Epithelial cell of prostate (primary cell): ENCODE results near the gene CREBL2.
A peak's percentile ranks its signal among the peaks of the same experiment; 100 is the strongest.
"Not testable (repeated sequence)": the region's sequence is repeated elsewhere in the genome, so short reads cannot be mapped to it uniquely, and the experiment has no call there.

Experiments
- DNase-seq: peaks from one replicate; pipeline ENCODE4 v3.0.0-alpha.2; 2011; ENCODE audit warnings: low read depth, low spot score
- H3K27ac ChIP-seq: fragments of 450-650 bp; 2 replicates; pipeline ENCODE4 v1.5.1; 2017; ENCODE audit warnings: mild to moderate bottlenecking

The CREBL2 gene, protein sequence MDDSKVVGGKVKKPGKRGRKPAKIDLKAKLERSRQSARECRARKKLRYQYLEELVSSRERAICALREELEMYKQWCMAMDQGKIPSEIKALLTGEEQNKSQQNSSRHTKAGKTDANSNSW

DNA sequence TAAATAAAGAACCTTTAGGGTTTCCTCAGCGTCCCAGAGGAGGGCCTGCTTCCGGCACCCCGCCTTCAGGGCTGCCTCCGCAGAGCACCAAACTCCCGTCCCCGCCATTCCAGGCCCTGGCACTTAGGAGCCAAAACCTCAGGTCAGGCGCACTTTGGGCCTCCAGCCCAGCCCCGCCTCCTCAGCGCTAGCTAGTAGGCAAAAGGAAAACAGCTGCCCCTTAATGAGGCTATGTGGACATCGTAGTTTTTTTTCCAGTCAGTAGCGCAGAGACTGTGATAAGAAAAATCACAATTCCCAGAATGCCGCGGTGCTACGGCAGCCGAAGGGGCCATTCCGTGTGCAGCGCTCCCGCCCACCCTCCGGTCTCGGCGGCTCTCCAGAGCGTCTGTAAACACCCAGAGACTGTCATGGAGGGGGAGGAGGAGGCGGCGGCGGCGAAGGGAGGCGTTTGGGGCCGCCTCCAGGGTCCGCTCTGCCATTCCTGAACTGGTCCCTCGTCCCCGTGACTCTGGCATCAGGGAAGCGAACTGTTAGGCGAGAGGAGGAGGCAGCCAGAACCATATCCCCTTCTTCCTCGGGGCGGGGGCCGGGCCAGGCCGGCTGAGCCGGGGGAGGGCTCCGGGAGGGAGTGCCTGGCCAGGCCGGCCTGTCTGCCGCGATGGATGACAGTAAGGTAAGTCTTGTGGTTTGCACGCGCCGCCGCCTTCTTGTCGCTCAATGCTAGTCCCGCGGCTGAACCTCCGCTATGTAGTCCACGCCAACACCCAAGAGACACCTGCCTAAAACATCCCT, at the start of gene CREBL2:
Gene CREBL2 (plus strand): TSS at position 365 of the 795 bp plus-strand sequence. CDS start 297 bp downstream, at position 662.
- peak within 1 kb of the TSS; percentile 92 for H3K27ac ChIP-seq
- peak; percentile 40 for DNase-seq

DNA sequence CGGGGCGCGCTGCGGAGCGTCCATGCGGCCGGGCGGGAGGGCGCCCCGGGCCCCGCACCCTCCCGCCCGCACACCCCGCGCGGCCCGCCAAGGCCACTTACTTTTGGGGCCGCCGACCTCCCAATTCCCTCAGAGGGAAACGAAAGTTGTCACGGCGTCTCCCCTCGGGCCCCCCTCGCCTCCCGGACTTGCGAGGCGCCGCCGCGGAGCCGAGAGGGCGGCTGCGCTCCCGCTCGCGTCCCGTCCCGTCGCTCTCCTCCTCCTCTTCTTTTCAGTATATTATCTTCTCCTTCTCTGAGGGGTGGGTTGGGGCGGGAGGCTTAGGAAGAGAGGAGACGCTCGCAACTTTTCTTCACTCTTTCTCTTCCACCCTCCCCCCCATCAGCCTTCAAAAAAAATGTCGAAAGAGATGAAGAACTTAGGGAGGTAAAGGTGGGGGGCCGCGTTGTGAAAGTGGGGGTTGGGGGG, 49.6 kb upstream of the CREBL2 start:
- peak overlapping the region; percentile 98 for H3K27ac ChIP-seq
- DNase-seq = no peak

DNA sequence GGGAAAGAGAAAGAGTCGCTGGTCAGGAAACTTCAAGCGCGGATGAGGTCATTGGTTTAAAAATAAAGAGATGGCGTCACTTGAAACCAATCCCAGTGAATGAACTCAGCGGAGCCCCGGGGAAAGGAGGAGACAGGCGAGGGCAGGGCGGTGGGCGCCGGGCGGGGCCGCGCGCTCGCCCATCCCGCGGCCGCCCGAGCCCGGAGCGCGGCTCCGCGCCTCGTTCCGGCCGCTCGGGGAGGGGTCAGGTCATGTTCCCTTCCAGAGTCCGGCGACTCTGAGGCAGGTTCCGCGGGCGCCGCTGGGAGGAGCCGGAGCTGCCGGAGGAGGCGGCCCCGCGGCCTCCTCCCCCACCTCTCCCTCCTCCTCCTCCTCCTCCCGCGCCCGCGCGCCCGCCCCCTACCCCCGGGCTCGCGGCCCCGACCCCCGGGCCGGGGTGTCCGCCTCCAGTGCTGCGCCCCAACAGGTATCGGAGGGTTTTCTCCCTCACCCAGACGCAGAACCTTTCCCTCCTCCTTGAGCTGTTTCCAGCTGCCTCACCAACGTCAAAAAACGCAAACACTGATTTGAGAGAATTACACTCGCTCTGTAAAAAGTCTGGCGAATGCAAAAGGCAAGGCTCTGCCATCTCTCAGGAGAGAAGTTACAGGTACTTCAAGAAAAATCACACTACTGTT, 49.0 kb upstream of the CREBL2 start, which contains the start of gene DUSP16:
Gene DUSP16 (minus strand): TSS at position 279 of the 677 bp plus-strand sequence. CDS start 41,765 bp downstream, outside the sequence.
- no peak for DNase-seq
- H3K27ac ChIP-seq = peak within 1 kb of the TSS; percentile 98

DNA sequence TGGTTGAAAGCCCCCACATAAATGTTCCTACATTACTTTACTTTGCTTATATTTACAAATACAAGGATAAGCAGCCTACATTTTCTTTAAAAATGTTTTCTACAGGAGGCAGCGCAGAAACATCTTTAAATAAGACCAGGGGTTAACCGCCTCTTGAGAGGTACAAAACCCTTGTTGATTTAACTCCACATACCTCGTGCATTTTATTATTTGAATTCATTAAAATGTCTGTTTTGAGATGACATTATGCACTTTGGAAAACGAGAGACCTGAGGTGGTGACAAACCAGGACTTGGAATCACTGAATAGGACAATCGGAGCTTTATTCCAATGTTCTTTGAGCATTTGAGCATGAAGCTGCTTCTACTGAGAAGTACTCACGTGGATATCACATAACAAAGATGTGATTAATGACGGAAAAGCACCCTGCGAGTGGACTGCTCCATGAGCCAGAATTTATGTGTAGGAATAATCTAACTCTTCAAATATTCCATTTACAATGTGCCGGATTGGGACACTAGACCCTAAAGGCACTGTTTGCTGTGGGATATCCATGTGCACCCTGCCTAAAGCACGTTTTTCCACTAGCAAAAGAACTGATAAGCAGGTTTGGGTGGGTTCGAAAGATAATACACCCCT, 48.3 kb upstream of the CREBL2 start:
- peak overlapping the region; percentile 98 for H3K27ac ChIP-seq
- DNase-seq = no peak

DNA sequence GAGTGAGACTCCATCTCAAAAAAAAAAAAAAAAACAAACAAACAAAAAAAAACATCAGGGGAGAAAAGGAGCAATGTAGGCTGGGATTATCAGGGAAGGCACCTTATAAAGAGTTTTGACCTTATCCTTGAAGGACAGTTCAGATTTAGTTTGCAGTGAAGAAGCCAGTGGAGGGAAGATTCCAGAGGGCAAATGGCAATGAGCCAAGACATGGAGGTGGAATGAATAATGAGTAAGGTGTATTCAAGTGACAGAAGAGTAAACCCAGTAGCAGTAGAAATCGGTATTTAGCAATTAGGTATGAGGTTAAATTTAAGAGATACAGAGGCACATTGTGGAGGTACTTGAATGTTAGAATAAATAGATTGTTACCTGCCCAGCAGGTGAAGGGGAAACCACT, 46.8 kb upstream of the CREBL2 start:
- DNase-seq = no peak
- no peak overlapping the region for H3K27ac ChIP-seq

DNA sequence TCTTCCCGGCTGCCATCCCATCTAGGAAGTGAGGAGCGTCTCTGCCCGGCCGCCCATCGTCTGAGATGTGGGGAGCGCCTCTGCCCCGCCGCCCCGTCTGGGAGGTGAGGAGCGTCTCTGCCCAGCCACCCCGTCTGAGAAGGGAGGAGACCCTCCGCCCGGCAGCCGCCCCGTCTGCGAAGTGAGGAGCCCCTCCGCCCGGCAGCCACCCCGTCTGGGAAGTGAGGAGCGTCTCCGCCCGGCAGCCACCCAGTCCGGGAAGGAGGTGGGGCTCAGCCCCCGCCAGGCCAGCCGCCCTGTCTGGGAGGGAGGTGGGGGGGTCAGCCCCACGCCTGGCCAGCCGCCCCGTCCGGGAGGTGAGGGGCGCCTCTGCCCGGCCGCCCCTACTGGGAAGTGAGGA, 45.7 kb upstream of the CREBL2 start:
- DNase-seq = not testable (repeated sequence)

DNA sequence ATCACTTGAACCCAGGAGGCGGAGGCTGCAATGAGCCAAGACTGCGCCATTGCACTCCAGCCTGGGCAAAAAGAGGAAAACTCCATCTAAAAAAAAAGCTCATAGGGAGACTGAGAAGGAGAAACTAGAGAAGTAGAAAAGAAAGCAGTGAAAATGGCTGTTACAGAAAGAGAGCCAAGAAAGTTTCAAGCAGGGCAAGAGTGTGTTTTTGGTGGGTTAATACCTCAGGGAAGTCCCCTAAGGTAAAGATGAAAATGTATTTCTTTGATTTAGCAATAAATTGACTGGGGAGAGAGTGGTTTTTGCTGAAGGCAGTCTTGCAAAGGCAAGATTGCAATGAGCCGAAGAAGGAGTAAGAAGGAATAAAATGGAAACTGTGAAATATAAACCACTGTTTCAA, 39.0 kb upstream of the CREBL2 start:
- no peak overlapping the region for H3K27ac ChIP-seq
- DNase-seq = no peak

More for the DNA sequence above, 45.7 kb upstream of the CREBL2 start:
- H3K27ac ChIP-seq = not testable (repeated sequence)

DNA sequence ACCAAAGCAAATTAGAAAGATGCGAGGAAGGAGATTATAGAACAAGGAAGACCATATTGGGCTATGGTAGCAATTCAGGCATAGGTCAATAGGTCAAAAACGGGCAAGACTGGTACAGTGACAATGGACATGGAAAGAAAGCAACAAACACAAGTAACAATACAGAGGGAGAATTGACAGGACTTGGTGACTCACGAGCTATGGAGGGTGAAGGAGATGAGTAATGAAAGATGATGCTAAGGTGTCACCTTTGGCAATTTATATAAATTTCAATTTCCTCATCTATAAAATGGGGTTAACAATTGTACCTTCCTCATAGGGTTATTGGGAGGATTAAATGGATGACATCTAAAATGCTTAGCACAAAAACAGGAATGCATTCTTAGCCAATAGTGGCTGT, 33.9 kb upstream of the CREBL2 start:
- no peak for DNase-seq
- H3K27ac ChIP-seq = peak overlapping the region; percentile 38

DNA sequence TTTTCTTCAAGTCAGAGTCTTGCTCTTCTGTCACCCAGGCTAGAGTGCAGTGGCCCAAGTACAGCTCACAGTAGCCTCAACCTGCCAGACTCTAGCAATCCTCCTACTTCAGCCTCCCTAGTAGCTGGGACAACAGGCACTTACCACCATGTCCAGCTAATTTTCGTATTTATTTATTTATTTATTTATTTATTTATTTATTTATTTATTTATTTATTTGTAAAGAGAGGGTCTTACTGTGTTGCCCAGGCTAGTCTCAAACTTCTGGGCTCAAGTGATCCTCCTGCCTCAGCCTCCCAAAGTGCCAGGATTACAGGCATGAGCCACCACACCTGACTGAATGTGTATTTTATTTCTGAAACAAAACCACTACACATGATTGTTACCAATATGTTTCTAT, 31.0 kb upstream of the CREBL2 start:
- not testable (repeated sequence) for H3K27ac ChIP-seq, DNase-seq

DNA sequence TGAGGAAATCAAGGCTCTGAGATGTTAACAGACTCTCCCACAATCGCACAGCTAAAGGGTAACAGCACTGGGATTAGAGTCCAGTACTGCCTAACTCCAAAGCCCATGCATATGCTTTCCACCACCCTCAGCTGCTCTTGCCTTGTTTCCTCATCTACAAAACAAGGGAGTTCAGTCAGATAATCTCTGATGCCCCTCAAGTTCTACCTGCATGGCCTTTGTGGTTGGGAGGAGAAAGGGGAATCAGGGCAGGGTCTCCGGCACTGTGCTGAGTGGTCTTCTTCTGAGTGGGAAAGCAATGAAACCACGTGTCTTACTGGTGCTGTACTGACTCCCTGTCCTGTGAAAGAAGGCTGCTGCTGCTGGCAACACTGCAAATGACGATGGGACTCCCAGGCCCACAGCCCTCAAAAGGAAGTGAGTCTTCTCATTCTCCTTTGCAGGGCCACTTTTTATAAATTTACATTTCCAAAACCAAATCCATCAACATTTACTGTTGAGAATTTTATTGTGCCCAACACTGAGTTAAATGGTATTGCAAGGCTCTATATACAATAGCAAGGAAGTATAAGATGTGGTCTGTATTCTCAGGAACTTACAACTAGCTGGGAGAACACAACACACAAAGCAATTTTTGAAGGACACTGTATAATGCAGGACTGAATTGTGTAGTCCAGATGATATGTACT, 29.3 kb upstream of the CREBL2 start:
- no peak for DNase-seq
- peak overlapping the region; percentile 73 for H3K27ac ChIP-seq

DNA sequence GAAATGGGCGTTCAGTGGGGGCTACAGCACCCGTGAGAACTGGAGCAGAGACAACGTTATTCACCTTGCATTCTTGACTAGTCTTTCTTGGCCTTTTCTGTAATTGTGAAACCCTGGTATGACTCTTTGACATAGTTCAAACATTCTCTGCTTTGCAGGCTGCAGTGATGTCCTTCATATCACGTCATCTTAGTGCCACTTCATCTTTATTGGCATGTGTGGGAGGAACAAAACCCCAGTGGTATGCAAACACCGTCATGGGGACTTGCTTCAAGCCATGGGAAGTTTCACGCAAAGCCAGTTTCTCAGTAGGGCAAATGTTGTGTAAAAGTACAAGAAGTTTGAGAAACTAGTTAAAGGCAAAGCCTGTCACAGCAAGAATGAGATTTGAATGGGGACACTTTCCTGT, 28.8 kb upstream of the CREBL2 start:
- H3K27ac ChIP-seq = peak overlapping the region; percentile 73
- DNase-seq = peak; percentile 84

DNA sequence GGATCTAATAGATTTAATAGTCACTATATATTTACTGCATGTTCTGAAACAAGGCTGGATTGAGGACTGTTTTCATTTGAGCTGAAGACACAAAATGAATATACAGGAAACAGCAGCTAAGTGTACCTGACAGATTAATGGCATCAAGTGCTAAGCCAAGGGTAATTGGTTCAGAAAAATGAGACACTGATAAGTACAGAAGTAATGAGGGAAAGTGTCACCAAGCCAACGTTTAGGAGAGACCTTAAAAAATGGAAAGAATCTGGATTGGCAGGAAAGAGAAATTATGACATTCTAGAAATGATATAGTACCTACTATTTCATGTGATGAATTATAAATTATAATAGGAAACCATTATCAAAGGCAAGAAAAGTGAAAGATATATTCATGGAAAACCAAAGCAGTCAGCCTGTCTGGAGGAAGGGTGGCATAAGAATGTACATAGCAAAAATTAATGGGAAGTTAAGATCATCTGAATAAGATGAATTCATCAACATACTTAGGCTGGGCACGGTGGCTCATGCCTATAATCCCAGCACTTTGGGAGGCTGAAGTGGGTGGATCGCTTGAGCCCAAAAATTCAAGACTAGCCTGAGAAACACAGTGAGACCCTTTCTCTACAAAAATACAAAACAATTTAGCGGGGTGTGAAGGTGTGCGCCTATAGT, 28.0 kb upstream of the CREBL2 start:
- DNase-seq = no peak

DNA sequence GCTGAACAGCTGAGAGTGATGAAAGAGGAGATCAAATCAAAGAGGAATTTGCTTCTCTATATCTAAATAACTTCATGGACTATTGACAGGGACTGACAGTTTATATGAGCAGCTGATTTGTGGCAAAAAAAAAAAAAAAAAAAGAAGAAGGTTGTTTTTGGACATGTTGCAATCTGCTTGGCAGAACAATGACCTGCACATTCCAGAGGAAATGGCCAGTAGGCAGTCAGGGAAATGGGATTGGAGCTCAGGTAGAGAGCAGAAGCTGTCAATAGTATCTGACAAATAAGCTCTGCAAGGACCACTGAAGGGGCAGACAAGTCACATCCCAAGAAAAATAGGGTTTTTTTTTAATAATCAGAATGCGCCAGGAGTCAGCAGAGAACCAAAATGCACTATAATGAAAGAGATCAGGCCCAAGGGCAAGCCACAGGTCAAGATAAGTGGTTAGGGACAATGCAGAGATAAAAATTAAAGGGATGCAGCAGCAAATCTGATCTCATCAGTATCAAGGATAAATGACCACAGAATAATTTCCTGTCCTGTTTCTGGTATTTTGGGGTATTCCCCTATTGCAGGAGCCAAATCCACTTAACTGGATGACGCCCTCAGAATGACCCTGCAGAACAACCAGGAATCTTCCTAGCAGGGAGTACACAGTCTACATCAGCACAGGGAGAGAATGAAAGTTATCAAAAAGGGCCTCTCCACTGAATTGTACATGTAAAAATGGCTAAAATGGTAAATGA, 26.4 kb upstream of the CREBL2 start:
- H3K27ac ChIP-seq = peak overlapping the region; percentile 73

More for the DNA sequence above, 28.0 kb upstream of the CREBL2 start:
- peak overlapping the region; percentile 73 for H3K27ac ChIP-seq

DNA sequence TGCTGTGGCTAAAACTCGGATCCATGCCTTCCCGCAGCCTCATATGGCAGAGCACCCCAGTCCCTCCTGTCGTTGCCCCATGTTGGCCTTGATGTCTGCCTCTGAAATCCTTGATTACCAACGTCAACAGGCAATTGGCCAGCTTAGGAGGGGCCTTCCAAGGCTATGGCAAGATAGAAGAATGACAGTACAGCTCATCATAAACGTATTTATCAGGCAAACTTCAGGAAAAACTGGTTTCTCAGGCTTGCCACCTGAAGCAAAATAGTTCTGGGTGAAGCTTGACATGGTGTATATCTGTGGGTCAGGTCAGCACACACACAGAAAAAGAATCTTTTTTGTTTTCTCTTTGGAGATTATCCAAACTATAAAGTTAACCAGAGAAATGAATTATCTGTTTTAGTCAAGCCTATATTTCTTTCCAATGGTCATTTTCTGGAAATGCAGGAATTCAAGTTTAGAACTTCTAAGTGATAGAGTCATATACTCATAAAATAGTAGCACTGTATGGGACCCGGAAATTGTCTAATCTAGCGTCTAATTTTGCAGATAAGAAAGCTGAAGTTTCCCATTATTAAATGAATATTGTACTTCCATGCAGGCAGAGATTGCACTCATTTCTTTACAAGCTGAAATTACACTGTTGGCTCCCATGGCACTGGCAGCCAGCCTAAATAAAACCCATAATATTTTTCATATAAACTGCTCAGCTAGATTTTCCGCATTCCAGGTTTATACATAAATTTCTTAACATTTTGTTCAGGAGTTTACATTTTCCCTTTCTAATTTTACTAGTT, 24.6 kb upstream of the CREBL2 start:
- peak overlapping the region; percentile 73 for H3K27ac ChIP-seq
- DNase-seq = peak; percentile 62

More for the DNA sequence above, 26.4 kb upstream of the CREBL2 start:
- no peak for DNase-seq

DNA sequence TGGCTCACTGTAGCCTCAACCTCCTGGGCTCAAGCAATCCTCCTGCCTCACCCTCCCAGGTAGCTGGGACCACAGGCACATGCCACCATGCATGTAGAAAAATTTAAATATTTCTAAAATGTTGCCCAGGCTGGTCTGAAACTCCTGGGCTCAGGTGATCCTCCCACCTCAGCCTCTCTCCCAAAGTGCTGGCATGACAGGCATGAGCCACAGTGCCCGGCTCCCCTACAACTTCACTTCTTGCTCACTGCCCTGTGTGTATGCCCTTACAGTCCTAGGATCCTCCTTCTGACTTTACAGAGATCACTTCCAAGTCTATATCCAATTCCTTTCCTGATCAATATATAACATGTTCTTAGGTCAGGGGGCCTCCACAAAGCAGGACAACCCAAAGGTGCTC, 23.8 kb upstream of the CREBL2 start:
- H3K27ac ChIP-seq = peak overlapping the region; percentile 73
- no peak for DNase-seq

DNA sequence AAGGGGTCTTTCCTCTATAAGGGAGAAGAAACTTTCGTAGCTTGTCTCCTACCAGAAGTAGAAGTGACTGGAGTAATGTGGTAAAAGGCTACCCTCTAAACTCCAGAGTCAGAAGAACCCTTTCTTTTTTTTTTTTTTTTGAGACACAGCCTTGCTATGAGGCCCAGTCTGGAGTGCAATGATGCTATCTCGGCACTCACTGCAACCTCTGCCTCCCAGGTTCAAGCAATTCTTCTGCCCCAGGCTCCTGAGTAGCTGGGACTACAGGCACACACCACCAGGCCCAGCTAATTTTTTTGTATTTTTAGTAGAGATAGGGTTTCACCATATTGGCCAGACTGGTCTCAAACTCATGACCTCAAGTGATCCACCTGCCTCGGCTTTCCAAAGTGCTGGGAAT, 23.2 kb upstream of the CREBL2 start:
- H3K27ac ChIP-seq, DNase-seq: not testable (repeated sequence)

DNA sequence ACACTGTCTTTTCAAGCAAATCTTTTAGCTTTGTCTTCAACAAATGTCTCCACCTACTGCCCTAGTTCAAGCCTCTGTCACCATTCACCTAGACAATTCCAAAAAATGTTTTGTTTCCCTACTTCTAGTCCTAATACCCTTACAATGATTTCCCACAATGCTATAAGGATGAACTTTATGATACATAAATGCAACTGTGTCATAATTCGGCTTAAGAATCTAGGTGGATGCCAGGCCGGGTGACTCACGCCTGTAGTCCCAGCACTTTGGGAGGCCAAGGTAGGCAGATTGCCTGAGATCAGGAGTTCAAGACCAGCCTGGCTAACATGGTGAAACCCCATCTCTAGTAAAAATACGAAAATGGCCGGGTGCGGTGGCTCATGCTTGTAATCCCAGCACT, 20.7 kb upstream of the CREBL2 start:
- DNase-seq = no peak

DNA sequence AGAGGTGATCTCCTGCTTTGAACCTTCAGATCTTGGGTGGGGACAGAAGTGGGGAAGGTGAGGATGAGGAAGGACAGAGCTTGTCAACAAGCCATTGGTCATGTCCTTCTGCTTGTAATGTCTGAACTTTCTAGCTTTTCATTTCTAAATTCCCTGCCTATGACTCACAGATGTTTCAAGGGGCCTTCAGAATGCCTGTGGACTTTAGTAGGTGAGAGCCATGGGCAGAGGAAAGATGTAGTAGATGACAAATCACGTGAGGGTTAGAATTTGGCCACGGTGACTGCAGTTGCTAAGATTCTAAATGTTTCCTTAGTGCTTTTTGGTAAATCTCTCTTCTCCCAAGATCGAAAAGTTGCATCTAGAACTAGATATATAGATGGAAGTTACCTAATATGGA, 18.7 kb upstream of the CREBL2 start:
- no peak overlapping the region for H3K27ac ChIP-seq
- no peak for DNase-seq

More for the DNA sequence above, 20.7 kb upstream of the CREBL2 start:
- no peak overlapping the region for H3K27ac ChIP-seq
